IMR-90 (cell line): ENCODE results near the gene KHNYN. TPM values are rescaled to one million over a fixed set of nuclear protein-coding genes. Genes with fewer than 3 reads are reported as not detected.

Experiments used
- ATAC-seq: fragments of 200-7000 bp; cut with Tn5 transposase; 2 replicates; pipeline ENCODE4 v1.9.1; 2020; ENCODE audit warnings: low read depth, mild to moderate bottlenecking, moderate library complexity
- BruUV-seq: library from RNA; stranded (reverse); fragments of 400-500 nt; replicated peaks from 2 replicates; lab custom pipeline; 2021; lab: Mats Ljungman, UMichigan
- CTCF ChIA-PET: fragments of 300-600 bp; formaldehyde crosslinking; extraction: SDS; loops from one replicate; lab custom pipeline; 2021; ENCODE audit warnings: antibody characterized with exemption; lab: Yijun Ruan, JAX
- POLR2A ChIA-PET: fragments of 300-600 bp; sonication (Branson Sonifier 250); formaldehyde crosslinking; loops from one replicate; lab custom pipeline; 2022; ENCODE audit warnings: antibody characterized with exemption; ENCODE audit not compliant: unreplicated experiment; lab: Charles Lee
- DNase-seq: peaks from one replicate; pipeline ENCODE4 v3.0.0; 2013
- H2AFZ ChIP-seq: replicated peaks from 2 replicates; pipeline ENCODE3; 2013; ENCODE audit warnings: low read length, mild to moderate bottlenecking; ENCODE audit not compliant: poor library complexity
- H2AK5ac ChIP-seq: 2 replicates; pipeline ENCODE4 v1.6.1; 2013; ENCODE audit warnings: low read depth, low read length, inconsistent platforms
- H2AK9ac ChIP-seq: replicated peaks from 2 replicates; pipeline ENCODE3; 2013; ENCODE audit warnings: mild to moderate bottlenecking, low read depth, low read length, moderate library complexity; ENCODE audit not compliant: poor library complexity
- H2BK120ac ChIP-seq: 2 replicates; pipeline ENCODE4 v1.6.1; 2013; ENCODE audit warnings: low read depth, low read length, inconsistent platforms
- H2BK15ac ChIP-seq: 3 replicates; pipeline ENCODE4 v1.6.1; 2013; ENCODE audit warnings: low read depth, low read length, inconsistent platforms
- H2BK20ac ChIP-seq: 2 replicates; pipeline ENCODE4 v1.6.1; 2013; ENCODE audit warnings: low read depth, mild to moderate bottlenecking, inconsistent platforms, low read length, moderate library complexity
- H2BK5ac ChIP-seq: 2 replicates; pipeline ENCODE4 v1.6.1; 2013; ENCODE audit warnings: mild to moderate bottlenecking, low read depth, low read length, inconsistent platforms; ENCODE audit not compliant: poor library complexity, severe bottlenecking
- H3K14ac ChIP-seq: replicated peaks from 2 replicates; pipeline ENCODE4 v1.6.1; 2013; ENCODE audit warnings: low read depth, low read length, inconsistent platforms
- H3K18ac ChIP-seq: 2 replicates; pipeline ENCODE4 v1.6.1; 2013; ENCODE audit warnings: low read depth, low read length, control low read depth
- H3K23ac ChIP-seq: 2 replicates; pipeline ENCODE4 v1.6.1; 2013; ENCODE audit warnings: low read depth, low read length, inconsistent platforms
- H3K27ac ChIP-seq: 2 replicates; pipeline ENCODE4 v1.5.1; 2013; ENCODE audit warnings: mild to moderate bottlenecking, control low read depth, low read length; ENCODE audit not compliant: insufficient read depth
- H3K27me3 ChIP-seq: 2 replicates; pipeline ENCODE4 v1.6.1; 2013; ENCODE audit warnings: low read length; ENCODE audit not compliant: control insufficient read depth, insufficient read depth
- H3K36me3 ChIP-seq: 2 replicates; pipeline ENCODE4 v1.6.1; 2013; ENCODE audit warnings: low read length, mixed read lengths; ENCODE audit not compliant: control insufficient read depth, insufficient read depth
- H3K4ac ChIP-seq: 2 replicates; pipeline ENCODE4 v1.6.1; 2013; ENCODE audit warnings: low read depth, low read length, inconsistent platforms
- H3K4me1 ChIP-seq: 2 replicates; pipeline ENCODE4 v1.6.1; 2013; ENCODE audit warnings: low read length, mixed read lengths; ENCODE audit not compliant: control insufficient read depth, insufficient read depth
- H3K4me2 ChIP-seq: 2 replicates; pipeline ENCODE4 v1.6.1; 2013; ENCODE audit warnings: low read depth, mild to moderate bottlenecking, control low read depth, low read length, moderate library complexity
- H3K4me3 ChIP-seq: 2 replicates; pipeline ENCODE4 v1.5.1; 2013; ENCODE audit warnings: low read depth, mild to moderate bottlenecking, control low read depth, low read length, moderate library complexity; ENCODE audit not compliant: insufficient read depth
- H3K56ac ChIP-seq: 2 replicates; pipeline ENCODE4 v1.6.1; 2013; ENCODE audit warnings: low read length, inconsistent platforms; ENCODE audit not compliant: insufficient read depth; ENCODE audit errors: extremely low read depth
- H3K79me1 ChIP-seq, 2 experiments: 2 replicates each; pipeline ENCODE4 v1.6.1; 2013; ENCODE audit warnings: low read length in 2 of 2, inconsistent platforms in 1 of 2, low read depth in 1 of 2
- H3K9ac ChIP-seq: 2 replicates; pipeline ENCODE4 v1.6.1; 2013; ENCODE audit warnings: low read depth, low read length, control low read depth
- H3K9me1 ChIP-seq: 2 replicates; pipeline ENCODE4 v1.6.1; 2013; ENCODE audit warnings: low read length, inconsistent platforms; ENCODE audit not compliant: insufficient read depth
- H3K9me3 ChIP-seq: 2 replicates; pipeline ENCODE4 v1.6.1; 2013; ENCODE audit warnings: low read length; ENCODE audit not compliant: control insufficient read depth, insufficient read depth
- H4K20me1 ChIP-seq: 2 replicates; pipeline ENCODE4 v1.6.1; 2013; ENCODE audit warnings: low read length, inconsistent platforms; ENCODE audit not compliant: insufficient read depth
- H4K5ac ChIP-seq: 2 replicates; pipeline ENCODE4 v1.6.1; 2013; ENCODE audit warnings: mild to moderate bottlenecking, low read depth, low read length, control low read depth
- H4K8ac ChIP-seq, 2 experiments: 2 replicates each; pipeline ENCODE4 v1.6.1; 2013; ENCODE audit warnings: low read depth in 2 of 2, low read length in 2 of 2, control low read depth in 1 of 2, inconsistent platforms in 1 of 2
- H4K91ac ChIP-seq: 2 replicates; pipeline ENCODE4 v1.6.1; 2013; ENCODE audit warnings: low read depth, low read length, inconsistent platforms; ENCODE audit not compliant: insufficient read depth
- BHLHE40 ChIP-seq: fragments of 150-350 bp; IDR thresholded peaks from 2 replicates; pipeline ENCODE4 v1.6.1; 2016; ENCODE audit warnings: mild to moderate bottlenecking, low read depth, low read length
- CHD1 ChIP-seq: IDR thresholded peaks from 2 replicates; pipeline ENCODE4 v1.6.1; 2012; ENCODE audit warnings: low read depth, low read length, improper control_type of control experiment
- FOS ChIP-seq: fragments of 150-350 bp; IDR thresholded peaks from 2 replicates; pipeline ENCODE4 v1.6.1; 2016; ENCODE audit warnings: low read depth, low read length
- RAD21 ChIP-seq: IDR thresholded peaks from 2 replicates; pipeline ENCODE4 v1.6.1; 2012; ENCODE audit warnings: low read length, improper control_type of control experiment
- RCOR1 ChIP-seq: IDR thresholded peaks from 2 replicates; pipeline ENCODE4 v1.6.1; 2012; ENCODE audit warnings: mild to moderate bottlenecking, low read length, improper control_type of control experiment; ENCODE audit not compliant: insufficient replicate concordance
- USF2 ChIP-seq: fragments of 150-350 bp; IDR thresholded peaks from 2 replicates; pipeline ENCODE4 v1.6.1; 2017; ENCODE audit warnings: mild to moderate bottlenecking, antibody characterized with exemption, low read length, low read depth
- WGBS, 2 experiments: methylation state at CpG; one replicate each; pipeline versions ENCODE4 v1.1.5 to v1.1.7; 2013; ENCODE audit warnings: missing lambda C conversion rate in 2 of 2; ENCODE audit not compliant: insufficient read length in 1 of 2; ENCODE audit errors: extremely low coverage in 2 of 2; 5-methylcytosine and 5-hydroxymethylcytosine counted together
- dilution Hi-C: fragments of 300-500 bp; cut with HindIII; formaldehyde crosslinking; loops from one replicate; pipeline ENCODE4 v1.14.3; 2018; ENCODE audit warnings: low sequenced_read_pairs; ENCODE audit not compliant: unreplicated experiment
- in situ Hi-C: fragments of 300-500 bp; cut with MboI; formaldehyde crosslinking; loops from 3 replicates; pipeline ENCODE4 v1.14.3; 2019; ENCODE audit warnings: low sequenced_read_pairs, inconsistent platforms, mixed read lengths
- intact Hi-C: fragments of 100-400 bp; cut with micrococcal nuclease; formaldehyde crosslinking; loops from 2 replicates; pipeline ENCODE4 v1.10.0; 2022
- polyA plus RNA-seq, 3 experiments: library from polyadenylated mRNA; depleted of rRNA; stranded (reverse); fragments of >200 nt; gene quantifications; 2 replicates each; pipeline ENCODE4 v1.2.3, GENCODE V29; 2012; ENCODE audit warnings: low replicate concordance in 1 of 3
- total RNA-seq: library from RNA; depleted of rRNA; stranded (reverse); fragments of >200 nt; gene quantifications from 2 replicates; pipeline ENCODE4 v1.2.3, GENCODE V29; 2012

Gene KHNYN
- total and polyA plus RNA-seq, 2 of the 4 experiments (the other 2 are of a cell fraction) = 18.9 to 24.4 TPM

- peaks cover 27% of the 10 kb centered on the region for H4K20me1 ChIP-seq
- intact Hi-C loops = loop anchor here (1.0 to 10.0 kb wide), 4 partner anchors 71 to 221 kb away; partner anchors contain the start of genes CHMP4A and MDP1
- 88% methylated on average over 4 of the region's 6 CpGs; no CpG with 5 or more reads in 1 of the 2 experiments for WGBS, 2 experiments
Measured at GRCh38 chr14:24435998-24436354, 6.2 kb downstream of the KHNYN start.

More at GRCh38 chr14:24435998-24436354, 6.2 kb downstream of the KHNYN start:
- H3K4ac ChIP-seq = no peak overlapping the region
- TF ChIP-seq USF2 (no peak), RAD21 (no peak), BHLHE40 (no peak), RCOR1 (no peak), FOS (no peak), CHD1 (no peak)
- H3K27me3 ChIP-seq = no peaks in the 10 kb centered on the region
- no peak overlapping the region for H3K14ac ChIP-seq
- POLR2A ChIA-PET = interaction anchor here (1.4 kb wide), 1 partner anchor 17 kb away, joined by 4 read pairs; no protein-coding TSS in a partner anchor
- no peak overlapping the region for H3K27ac ChIP-seq
- no peak overlapping the region for H3K4me2 ChIP-seq
- no peak overlapping the region for H2BK5ac ChIP-seq
- H4K8ac ChIP-seq = no peak overlapping the region
- DNase-seq = no peak
- H3K18ac ChIP-seq = no peak overlapping the region
- no peaks in the 10 kb centered on the region for H3K9me3 ChIP-seq
- no peak overlapping the region for H3K23ac ChIP-seq
- H3K4me1 ChIP-seq = peaks cover 12% of the 10 kb centered on the region; the same call in 1 of the 2 replicates
- CTCF ChIA-PET = interaction anchor here (0.5 to 3.4 kb wide), 7 partner anchors 10 to 118 kb away, joined by 3 to 28 read pairs (median 4); no protein-coding TSS in a partner anchor
- H3K4me3 ChIP-seq = no peak overlapping the region
- no peak overlapping the region for H2AFZ ChIP-seq
- dilution Hi-C loops (no loop called here), in situ Hi-C loops (loop anchor here (5.0 to 25.0 kb wide), 5 partner anchors 71 to 1124 kb away; partner anchors contain the start of genes BCL2L2, FITM1, GMPR2 and NEDD8)
- no peak overlapping the region for H4K5ac ChIP-seq
- peaks cover 30 to 51% of the 10 kb centered on the region in 2 experiments for H3K79me1 ChIP-seq
- H4K91ac ChIP-seq = no peak overlapping the region
- no peak overlapping the region for H2BK15ac ChIP-seq
- H3K56ac ChIP-seq = no peak overlapping the region
- H3K36me3 ChIP-seq = peaks cover 62% of the 10 kb centered on the region
- H2AK9ac ChIP-seq = no peak overlapping the region
- H3K9ac ChIP-seq = no peak overlapping the region
- no peak overlapping the region for H2BK120ac ChIP-seq
- H2BK20ac ChIP-seq = no peak overlapping the region
- ATAC-seq = no peak
- no peak overlapping the region for H2AK5ac ChIP-seq
- no TSS peak for BruUV-seq
- H3K9me1 ChIP-seq = no peaks in the 10 kb centered on the region
